BLaER1 treated with 17β-estradiol and CSF1 and Interleukin-3, amounts not matched to agents 10 nM and 100 nM (cell line): ENCODE measurements around the gene SPANXA1.
"Not testable (repeated sequence)": the region's sequence is repeated elsewhere in the genome, so short reads cannot be mapped to it uniquely, and the experiment has no call there.

ENCODE experiments used
- H3K27ac ChIP-seq, 11 experiments: shearing (Covaris generic); formaldehyde crosslinking; 2 replicates each; pipeline ENCODE4 v1.8.1; 2022
- H3K27me3 ChIP-seq, 11 experiments: shearing (Covaris generic); formaldehyde crosslinking; 2 replicates each; pipeline ENCODE4 v1.8.1; 2022
- H3K36me3 ChIP-seq, 11 experiments: shearing (Covaris generic); formaldehyde crosslinking; 2 replicates each; pipeline ENCODE4 v1.8.1; 2022
- H3K4me1 ChIP-seq, 10 experiments: shearing (Covaris generic); formaldehyde crosslinking; 2 replicates each; pipeline ENCODE4 v1.8.1; 2022
- H3K4me2 ChIP-seq, 11 experiments: shearing (Covaris generic); formaldehyde crosslinking; 2 replicates each; pipeline ENCODE4 v1.8.1; 2022
- H3K4me3 ChIP-seq, 10 experiments: shearing (Covaris generic); formaldehyde crosslinking; 2 replicates each; pipeline ENCODE4 v1.8.1; 2022
- H3K9ac ChIP-seq, 11 experiments: shearing (Covaris generic); formaldehyde crosslinking; 2 replicates each; pipeline ENCODE4 v1.8.1; 2022
- H3K9me3 ChIP-seq, 11 experiments: shearing (Covaris generic); formaldehyde crosslinking; replicated peaks in 1 of 11; 2 replicates each; pipeline ENCODE4 v1.8.1; 2022
- H4K20me1 ChIP-seq, 11 experiments: shearing (Covaris generic); formaldehyde crosslinking; 2 replicates each; pipeline ENCODE4 v1.8.1; 2022
- Cebpa-rat ChIP-seq, 11 experiments: shearing (Covaris generic); IDR thresholded peaks; 2 replicates each; pipeline ENCODE4 v1.8.1; 2022

Gene SPANXA1

DNA sequence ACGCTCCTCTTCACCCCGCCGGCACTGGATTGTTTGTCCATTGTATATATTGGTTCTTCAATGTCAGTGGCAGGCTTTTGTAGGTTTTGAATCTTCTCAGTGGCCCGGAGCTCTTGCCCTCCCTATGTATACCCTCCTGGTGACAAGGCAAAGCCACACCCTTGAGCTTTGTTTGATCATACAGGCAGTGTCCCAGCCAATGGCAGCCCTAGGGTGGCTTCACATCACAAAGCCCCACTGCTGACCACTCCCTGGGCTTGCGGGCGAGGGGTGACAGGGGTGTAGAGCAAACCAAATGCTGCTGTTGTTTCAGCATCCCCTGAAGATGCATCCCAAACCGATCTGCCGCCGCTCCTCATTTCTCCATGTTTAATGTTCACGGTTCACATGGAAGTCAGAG lies at the start of gene SPANXA1:
Gene SPANXA1 (minus strand): TSS at position 101 of the 400 bp plus-strand sequence. CDS start 60 bp downstream, at position 41.
- H3K27me3 ChIP-seq, H3K9ac ChIP-seq, H3K36me3 ChIP-seq, H3K4me3 ChIP-seq, H3K4me1 ChIP-seq, H3K4me2 ChIP-seq, H3K9me3 ChIP-seq, H4K20me1 ChIP-seq, H3K27ac ChIP-seq: not testable (repeated sequence)

- Histone ChIP-seq H3K4me3 (no peak overlapping the region), H3K27me3 (peaks cover 50 to 97% (median 89%) of the 10 kb centered on the region in 11 experiments), H3K4me2 (no peak overlapping the region), H3K4me1 (no peaks in the 10 kb centered on the region), H3K36me3 (no peaks in the 10 kb centered on the region), H3K27ac (no peak overlapping the region), H3K9ac (no peak overlapping the region), H4K20me1 (no peaks in the 10 kb centered on the region), H3K9me3 (peaks cover 7 to 27% (median 17%) of the 10 kb centered on the region in 11 experiments; a peak in 20 of 22 replicates)
- no peak for TF ChIP-seq Cebpa-rat (IDR thresholded peaks at IDR 0.05)
Observed at GRCh38 chrX:141632124-141632523, 47.6 kb upstream of the SPANXA1 start.

- H4K20me1 ChIP-seq: no peaks in the 10 kb centered on the region
- no peak overlapping the region for H3K4me2 ChIP-seq
- H3K9me3 ChIP-seq: no peaks in the 10 kb centered on the region
- H3K27me3 ChIP-seq: peaks cover 69 to 100% (median 99%) of the 10 kb centered on the region in 11 experiments
- no peak overlapping the region for H3K4me3 ChIP-seq
- no peaks in the 10 kb centered on the region for H3K36me3 ChIP-seq
- H3K9ac ChIP-seq: no peak overlapping the region
- H3K4me1 ChIP-seq: no peaks in the 10 kb centered on the region
- no peak overlapping the region for H3K27ac ChIP-seq
- TF ChIP-seq Cebpa-rat (IDR thresholded peaks at IDR 0.05): no peak
Observed at GRCh38 chrX:141619336-141619735, 34.8 kb upstream of the SPANXA1 start.

GRCh38 chrX:141609111-141609510 lies 24.6 kb upstream of the SPANXA1 start:
- H3K4me3 ChIP-seq: no peak overlapping the region
- no peak overlapping the region for H3K4me2 ChIP-seq
- no peak overlapping the region for H3K9ac ChIP-seq
- H4K20me1 ChIP-seq: no peaks in the 10 kb centered on the region
- no peaks in the 10 kb centered on the region; a peak in 1 of 22 replicates for H3K9me3 ChIP-seq
- no peak for TF ChIP-seq Cebpa-rat (IDR thresholded peaks at IDR 0.05)
- no peak overlapping the region for H3K27ac ChIP-seq
- H3K36me3 ChIP-seq: no peaks in the 10 kb centered on the region
- peaks cover 85 to 100% (median 95%) of the 10 kb centered on the region in 11 experiments for H3K27me3 ChIP-seq
- H3K4me1 ChIP-seq: no peaks in the 10 kb centered on the region

DNA sequence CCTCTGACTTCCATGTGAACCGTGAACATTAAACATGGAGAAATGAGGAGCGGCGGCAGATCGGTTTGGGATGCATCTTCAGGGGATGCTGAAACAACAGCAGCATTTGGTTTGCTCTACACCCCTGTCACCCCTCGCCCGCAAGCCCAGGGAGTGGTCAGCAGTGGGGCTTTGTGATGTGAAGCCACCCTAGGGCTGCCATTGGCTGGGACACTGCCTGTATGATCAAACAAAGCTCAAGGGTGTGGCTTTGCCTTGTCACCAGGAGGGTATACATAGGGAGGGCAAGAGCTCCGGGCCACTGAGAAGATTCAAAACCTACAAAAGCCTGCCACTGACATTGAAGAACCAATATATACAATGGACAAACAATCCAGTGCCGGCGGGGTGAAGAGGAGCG lies 4.9 kb upstream of the SPANXA1 start, which contains the start of gene SPANXA2:
Gene SPANXA2 (plus strand): TSS at position 301 of the 400 bp plus-strand sequence. CDS start 60 bp downstream, at position 361.
- H3K4me3 ChIP-seq, H3K27ac ChIP-seq, H3K9ac ChIP-seq, H3K4me2 ChIP-seq, H3K9me3 ChIP-seq, H3K4me1 ChIP-seq, H3K27me3 ChIP-seq, H3K36me3 ChIP-seq, H4K20me1 ChIP-seq: not testable (repeated sequence)

DNA sequence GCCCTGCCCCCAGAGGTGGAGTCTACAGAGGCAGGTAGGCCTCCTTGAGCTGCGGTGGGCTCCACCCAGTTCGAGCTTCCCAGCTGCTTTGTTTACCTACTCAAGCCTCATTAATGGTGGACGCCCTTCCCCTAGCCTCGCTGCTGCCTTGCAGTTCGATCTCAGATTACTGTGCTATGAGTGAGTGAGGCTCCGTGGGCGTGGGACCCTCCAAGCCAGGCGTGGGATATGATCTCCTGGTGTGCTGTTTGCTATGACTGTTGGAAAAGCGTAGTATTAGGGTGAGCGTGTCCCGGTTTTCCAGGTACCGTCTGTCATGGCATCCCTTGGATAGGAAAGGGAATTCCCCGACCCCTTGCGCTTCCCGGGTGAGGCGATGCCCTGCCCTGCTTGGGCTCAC lies 42.0 kb downstream of the SPANXA1 start:
- H3K27ac ChIP-seq, H3K4me3 ChIP-seq, H3K4me1 ChIP-seq, H3K36me3 ChIP-seq, H3K9ac ChIP-seq, H3K4me2 ChIP-seq, H3K27me3 ChIP-seq, H3K9me3 ChIP-seq, H4K20me1 ChIP-seq: not testable (repeated sequence)
